HG03460 (cell line): ENCODE data around the gene KDM7A.
"Not testable (repeated sequence)": the region's sequence is repeated elsewhere in the genome, so short reads cannot be mapped to it uniquely, and the experiment has no call there.

Source experiments
- ATAC-seq: cut with Tn5 transposase; IDR thresholded peaks from one replicate; pipeline ENCODE4 v1.9.1; 2021; ENCODE audit not compliant: unreplicated experiment

The KDM7A gene

GRCh38 chr7:140203556-140203955, 26.8 kb upstream of the KDM7A start:
- no peak for ATAC-seq

GRCh38 chr7:140202942-140203341, 26.2 kb upstream of the KDM7A start:
- not testable (repeated sequence) for ATAC-seq

DNA sequence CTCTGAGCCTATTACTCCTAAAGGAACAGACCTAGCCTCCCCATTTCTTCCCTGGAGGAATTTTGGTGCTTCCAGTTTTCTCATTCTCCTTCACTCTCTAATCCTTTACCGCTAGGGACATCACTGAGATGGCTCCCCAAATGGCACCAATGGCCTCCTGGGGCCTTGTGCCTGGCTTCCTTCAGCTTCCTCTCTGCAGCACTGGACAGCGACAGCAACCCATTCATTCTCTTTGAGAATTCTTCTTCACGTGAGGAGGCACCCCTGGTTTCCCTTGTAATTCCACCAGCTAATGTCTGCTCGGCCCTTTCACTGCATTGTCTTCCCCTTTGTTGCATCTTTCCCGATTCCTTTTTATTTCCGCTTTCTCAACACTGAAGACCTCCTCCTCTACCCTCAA, 24.6 kb upstream of the KDM7A start:
- no peak for ATAC-seq

GRCh38 chr7:140200061-140200989, 23.5 kb upstream of the KDM7A start:
- ATAC-seq = no peak

GRCh38 chr7:140197938-140198337, 21.2 kb upstream of the KDM7A start:
- no peak for ATAC-seq

DNA sequence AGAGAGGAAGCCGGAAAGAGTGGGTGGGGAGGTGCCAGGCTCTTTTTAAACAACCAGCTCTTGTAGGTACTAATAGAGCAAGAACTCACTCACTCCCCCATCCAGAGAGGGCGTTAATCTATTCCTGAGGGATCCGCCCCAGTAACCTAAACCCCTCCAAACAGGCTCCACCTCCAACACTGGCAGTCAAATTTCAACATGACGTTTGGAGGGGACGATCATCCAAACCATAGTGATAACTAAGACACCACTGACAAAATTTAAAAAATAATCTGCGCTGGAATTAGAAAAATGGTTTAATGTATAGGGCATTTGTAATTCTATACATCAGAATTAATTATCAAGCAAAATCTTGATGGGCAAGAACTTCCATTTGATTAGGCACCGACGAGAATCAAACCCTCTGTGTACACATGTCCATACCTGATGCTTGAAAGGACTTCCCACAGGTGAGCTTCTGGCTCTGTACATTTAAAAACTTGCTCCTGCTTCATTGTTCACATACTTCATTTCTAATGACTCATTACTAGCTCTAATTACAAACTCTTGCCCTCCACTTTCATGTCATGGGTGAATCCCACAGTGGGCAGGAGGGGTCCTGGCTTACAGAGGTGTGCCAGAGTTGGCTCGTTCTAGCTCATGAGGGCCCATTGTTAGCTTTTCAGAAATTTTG, 20.6 kb upstream of the KDM7A start:
- ATAC-seq = no peak

- ATAC-seq = no peak
Measured at GRCh38 chr7:140196361-140197217, 19.8 kb upstream of the KDM7A start.

DNA sequence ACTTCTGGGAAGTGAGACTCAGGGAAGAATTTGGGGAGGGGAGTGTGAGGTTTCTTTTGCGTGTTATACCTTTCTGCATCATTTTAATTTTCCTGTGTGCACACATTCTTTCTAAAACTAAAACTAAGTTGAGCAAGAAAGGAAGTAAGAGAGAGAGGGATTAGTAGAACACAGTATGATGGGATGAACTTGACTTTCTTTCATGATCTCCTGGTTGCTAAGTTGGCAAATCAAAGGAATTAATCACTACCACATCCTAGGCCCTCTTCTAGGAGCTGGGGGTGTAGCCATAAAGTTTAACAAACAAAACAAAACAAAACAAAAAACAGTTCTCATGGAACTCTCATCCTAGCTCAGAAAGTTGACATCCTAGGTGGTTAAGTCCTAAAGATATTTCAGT, 19.1 kb upstream of the KDM7A start:
- no peak for ATAC-seq

DNA sequence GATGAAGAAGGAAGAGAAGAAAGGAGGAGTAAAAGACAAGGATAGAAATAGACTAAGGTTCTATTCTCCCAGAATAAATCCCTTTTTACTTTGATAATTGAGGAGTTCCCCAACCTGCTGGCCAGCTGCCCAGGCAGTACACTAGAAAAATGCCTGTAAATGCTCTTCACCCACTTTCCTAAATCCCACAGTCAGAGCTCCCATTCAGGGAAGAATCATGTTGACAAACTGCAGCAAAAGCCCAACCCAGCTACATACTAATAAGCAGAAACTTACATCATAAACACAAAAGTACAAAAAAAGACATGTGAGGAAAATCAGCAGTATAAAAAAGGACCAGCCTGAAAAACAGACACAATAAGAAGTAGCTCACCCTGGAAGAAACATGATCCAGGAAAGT, 15.8 kb upstream of the KDM7A start:
- ATAC-seq = no peak

GRCh38 chr7:140192176-140192575, 15.4 kb upstream of the KDM7A start:
- no peak for ATAC-seq

DNA sequence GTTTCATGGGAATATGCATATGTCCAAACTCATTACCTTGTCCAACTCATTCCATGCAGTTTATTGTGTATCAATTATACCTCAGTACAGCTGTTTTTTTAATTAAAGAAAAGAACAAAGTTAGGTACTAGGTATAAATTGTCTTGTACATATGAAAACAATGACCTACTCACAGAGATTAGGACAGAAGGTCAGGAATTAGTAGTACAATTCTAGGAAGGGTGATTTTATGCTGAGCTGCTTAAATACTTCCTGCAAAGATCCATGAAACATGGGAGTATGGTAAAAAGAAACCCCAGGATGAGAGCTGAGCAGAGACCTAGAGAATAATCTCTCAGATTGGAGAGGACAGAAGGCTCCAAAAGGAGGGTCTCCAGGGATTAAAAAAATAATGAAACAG, 13.8 kb upstream of the KDM7A start:
- ATAC-seq = no peak

DNA sequence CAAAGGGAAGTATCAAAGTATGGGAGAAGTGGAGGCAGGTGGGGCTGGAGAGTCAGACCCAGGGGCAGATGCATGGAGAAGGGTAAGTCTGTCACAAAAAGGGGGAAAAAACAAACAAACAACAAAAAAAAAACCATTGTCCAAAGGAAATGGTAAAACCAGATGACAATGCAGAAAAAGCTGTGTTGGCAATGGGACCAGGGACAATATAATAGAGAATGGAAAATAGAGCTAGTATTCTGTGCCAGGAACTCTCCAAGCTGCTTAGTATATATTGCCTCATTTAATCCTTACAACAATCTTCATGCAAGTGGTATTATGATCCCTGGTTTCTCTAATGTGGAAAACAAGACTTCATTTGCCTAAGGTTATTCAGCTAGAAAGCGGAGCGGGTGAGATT, 13.1 kb upstream of the KDM7A start:
- no peak for ATAC-seq

DNA sequence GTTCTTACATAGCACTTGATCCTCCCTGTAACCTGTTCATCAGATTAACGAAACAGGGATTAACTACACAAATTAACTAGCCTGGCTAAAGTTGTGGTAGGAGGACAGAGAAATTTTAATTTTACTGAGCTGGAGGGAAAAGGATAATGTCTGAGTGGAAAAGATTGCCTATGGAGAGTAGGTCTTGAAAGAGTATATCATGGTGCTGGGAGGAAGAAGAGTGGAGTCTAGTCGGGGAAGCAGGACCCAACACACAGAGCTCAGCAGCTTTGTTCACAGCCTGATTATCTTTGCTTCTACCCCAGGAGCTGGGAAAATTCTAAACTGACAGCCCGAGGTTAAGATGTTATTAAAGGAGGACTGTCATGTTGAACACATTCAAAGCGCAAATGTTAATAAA, 6.1 kb upstream of the KDM7A start:
- no peak for ATAC-seq

GRCh38 chr7:140179339-140179738, 2.6 kb upstream of the KDM7A start:
- no peak for ATAC-seq

DNA sequence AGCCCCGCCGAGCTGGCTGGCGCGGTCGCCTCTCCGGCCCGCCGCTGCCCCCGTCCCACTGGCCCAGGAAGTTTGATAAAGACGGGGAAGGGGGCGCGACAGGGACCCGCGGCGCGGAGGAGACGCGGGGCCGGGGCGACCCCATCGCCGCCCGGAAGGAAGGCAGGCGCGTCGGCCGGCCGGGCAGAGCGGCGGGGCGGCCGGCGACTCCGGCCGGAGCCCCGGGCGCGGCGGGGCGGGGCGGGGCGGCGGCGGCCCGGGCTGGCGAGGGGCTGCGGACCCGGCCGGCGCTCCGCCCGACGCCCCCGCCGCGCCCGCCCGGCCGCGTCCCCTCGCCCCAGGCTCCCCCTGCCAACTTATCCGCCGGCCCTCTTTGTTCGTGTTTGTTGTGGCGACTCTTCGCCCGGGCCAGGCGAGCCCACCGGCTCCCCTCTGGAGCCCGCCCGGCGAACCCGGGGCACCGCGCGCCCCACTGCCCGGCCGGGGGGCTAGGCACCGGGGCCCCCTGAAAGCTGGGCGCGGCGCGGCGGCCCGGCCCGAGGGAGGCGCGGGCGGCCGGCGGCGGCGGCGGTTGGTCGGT, 571 bp downstream of the KDM7A start:
- peak; percentile 3 for ATAC-seq

DNA sequence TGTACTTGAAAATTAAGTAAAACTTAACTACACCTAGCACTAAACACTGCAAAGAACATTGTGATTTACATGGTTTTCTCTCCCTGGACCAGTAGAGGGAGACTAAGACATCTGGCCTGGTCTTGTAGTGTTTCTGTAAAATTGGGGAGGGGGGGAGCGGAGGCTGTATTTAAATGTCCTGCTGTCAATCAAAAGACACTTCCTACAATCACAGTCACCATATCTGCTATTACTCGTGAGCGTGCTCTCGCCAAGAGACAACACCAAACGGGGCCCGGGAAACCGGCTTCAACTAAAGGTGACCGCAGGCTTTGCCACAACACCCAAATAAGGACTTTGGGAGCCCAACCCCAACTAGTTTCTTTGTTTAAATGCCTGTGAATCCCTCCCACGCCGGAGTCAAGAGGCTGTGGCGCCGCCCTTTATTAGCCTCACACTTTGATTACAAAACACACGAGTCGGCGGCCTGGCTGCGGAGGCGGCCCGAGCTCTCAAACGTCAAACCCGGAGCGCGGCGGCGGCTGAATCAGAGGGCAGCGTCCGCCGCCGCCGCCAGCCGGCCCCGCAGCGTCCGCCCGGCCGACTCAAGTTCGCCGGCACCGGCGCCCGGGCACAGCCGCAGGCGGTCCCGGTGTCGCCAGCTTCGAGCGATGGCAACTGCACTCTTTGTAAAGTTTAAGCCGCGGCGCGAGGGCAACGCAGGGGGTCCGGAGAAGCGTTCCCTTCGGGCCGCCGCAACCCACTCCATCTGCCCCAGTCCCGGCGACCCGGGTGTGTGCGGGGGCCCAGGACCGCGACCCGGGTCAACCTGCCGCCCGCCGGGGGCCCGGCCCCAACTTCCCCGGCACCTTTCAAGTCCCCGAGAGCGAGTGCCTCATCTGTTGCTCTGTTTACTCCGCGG, 1.3 kb downstream of the KDM7A start:
- ATAC-seq = peak; percentile 47

DNA sequence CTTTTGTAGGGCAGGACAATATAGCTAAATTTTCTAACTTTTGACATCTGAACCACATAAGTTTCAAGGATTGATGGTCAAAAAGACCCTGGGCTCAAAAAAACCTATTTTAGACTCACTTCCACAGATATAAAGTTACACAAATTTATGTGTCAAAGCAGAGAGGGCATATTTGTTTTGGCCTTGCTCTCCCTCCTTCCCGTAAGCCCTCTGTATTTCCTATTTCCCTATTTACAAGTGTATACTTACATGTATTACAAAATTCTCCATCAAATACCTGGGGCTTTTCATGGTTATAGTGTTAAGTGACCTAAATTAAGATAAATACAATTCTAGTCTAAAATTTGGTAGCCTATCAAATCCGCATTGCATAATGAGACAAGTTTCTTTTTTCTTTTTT, 2.6 kb downstream of the KDM7A start:
- no peak for ATAC-seq

DNA sequence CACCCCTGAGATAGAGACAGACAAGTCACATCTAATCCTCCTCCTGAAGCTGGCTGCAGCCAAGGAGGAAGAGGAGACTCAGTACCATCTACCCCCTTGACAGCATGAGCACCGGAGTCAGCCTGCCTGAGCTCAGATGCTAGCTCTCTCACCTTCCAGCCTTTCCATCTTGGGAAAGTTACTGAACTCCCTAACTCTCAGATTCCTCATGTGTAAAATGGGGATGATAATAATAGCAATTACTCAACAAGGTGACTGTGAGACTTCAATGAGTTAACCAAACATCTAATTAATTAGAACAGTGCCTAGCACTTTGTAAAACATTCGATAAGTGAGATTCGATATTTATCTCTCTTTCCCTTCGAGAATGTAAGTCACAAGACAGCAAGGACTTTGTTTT, 6.4 kb downstream of the KDM7A start:
- ATAC-seq = no peak

GRCh38 chr7:140168816-140169215, 8.0 kb downstream of the KDM7A start:
- ATAC-seq = no peak

- ATAC-seq = no peak
Measured at GRCh38 chr7:140165422-140165821, 11.4 kb downstream of the KDM7A start.
